Astrocyte of the spinal cord (primary cell): ENCODE measurements around the gene FHIT.
A peak's percentile ranks its signal among the peaks of the same experiment; 100 is the strongest.

Experiments
- DNase-seq: peaks from one replicate; pipeline ENCODE4 v3.0.0; 2011; ENCODE audit warnings: low read depth, low spot score
- H3K4me3 ChIP-seq: 2 replicates; pipeline ENCODE4 v1.5.1; 2011; ENCODE audit warnings: low read depth, mild to moderate bottlenecking, low read length, moderate library complexity
- CTCF ChIP-seq: IDR thresholded peaks from 2 replicates; pipeline ENCODE4 v1.5.1; 2012; ENCODE audit warnings: low read depth, mild to moderate bottlenecking, low read length, inconsistent platforms
- in situ Hi-C: cut with HindIII; loops from 2 replicates; pipeline ENCODE4 v1.10.0; 2017; ENCODE audit warnings: low sequenced_read_pairs

The FHIT gene

DNA sequence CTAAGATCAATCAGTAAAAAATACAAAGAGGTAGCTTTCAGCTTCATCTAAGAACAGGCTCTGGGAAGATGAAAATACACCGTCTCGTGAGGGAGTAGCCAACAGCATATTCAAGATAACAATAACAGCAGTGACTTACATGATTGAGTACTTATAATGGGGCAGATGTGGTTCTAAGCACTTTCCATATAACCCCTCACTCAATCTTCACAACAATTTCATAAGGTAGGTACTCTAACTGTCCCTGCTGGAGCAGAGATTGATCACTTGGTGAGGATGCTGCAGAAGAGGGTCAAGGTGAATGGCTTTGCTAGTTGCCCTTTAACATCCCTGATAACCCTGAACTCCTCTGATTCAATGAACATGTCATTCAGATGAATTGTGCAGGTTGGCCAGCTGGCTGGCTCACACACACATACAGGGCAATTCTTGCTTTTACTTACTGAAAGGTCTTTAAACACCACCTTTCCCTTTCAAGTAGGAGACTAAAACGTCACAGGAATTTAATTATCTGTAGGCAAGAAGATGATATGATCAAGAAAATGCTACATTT lies 1217.3 kb downstream of the FHIT start:
- DNase-seq = no peak
- H3K4me3 ChIP-seq = no peak overlapping the region
- in situ Hi-C loops = no loop called here
- TF ChIP-seq CTCF = no peak

DNA sequence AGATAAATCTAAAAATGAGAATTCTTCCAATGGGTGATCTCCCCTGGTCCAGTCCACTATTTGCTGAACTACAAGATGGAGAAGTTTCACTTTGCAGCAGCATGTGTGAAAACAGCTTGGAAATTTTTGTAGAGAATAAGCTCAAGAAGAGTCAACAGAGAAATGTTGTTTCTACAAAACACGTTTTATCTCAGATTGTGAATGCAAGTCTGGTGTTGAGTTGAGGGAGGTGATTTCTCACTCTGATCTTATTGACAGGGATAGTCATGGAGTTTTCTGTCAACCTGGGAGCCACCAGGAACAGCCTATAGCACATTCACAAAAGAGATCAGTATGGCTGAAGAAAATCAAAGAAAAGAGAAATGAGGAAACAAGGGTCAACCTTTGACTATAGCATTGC lies 1220.3 kb downstream of the FHIT start:
- TF ChIP-seq CTCF = no peak
- no peak for DNase-seq
- no peak overlapping the region for H3K4me3 ChIP-seq
- in situ Hi-C loops = no loop called here

DNA sequence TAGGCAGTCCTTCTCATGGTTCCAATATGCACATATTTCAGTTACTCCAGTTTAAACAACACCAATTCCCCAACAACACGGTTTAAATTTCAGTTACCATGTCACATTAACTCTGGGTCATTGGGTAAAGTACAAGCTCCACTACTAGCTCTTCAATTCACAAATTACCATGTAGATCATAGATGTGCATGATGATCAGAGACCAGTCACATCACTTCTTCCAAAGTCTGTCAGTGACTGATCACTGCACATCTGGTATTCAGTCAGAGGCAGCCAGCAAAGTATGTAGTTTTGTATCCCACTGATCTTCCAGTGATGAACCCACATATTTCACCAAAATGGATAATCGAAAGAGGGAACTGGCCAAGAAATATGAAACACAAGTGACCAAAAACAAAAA lies 1223.0 kb downstream of the FHIT start:
- TF ChIP-seq CTCF = no peak
- in situ Hi-C loops = no loop called here
- no peak for DNase-seq
- H3K4me3 ChIP-seq = no peak overlapping the region

DNA sequence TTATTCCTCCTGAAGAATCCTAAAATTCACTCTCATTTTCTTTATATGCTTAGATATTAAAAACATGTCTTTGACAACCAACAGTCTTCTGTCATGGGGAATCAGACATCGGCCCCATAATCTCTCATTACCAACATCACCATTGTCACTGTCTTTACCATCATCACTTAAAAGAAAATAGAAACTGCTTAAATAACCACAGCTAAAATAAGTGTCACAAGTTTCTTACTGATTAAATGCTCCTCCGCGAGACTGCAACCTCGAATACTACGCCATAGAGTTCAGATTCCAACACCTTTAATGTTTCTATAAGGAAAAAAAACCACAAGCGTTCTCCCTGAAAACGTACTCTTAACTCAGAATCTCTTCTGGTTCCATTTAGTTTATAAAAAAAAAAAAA lies 1223.9 kb downstream of the FHIT start:
- in situ Hi-C loops = no loop called here
- no peak for TF ChIP-seq CTCF
- DNase-seq = no peak
- no peak overlapping the region for H3K4me3 ChIP-seq

DNA sequence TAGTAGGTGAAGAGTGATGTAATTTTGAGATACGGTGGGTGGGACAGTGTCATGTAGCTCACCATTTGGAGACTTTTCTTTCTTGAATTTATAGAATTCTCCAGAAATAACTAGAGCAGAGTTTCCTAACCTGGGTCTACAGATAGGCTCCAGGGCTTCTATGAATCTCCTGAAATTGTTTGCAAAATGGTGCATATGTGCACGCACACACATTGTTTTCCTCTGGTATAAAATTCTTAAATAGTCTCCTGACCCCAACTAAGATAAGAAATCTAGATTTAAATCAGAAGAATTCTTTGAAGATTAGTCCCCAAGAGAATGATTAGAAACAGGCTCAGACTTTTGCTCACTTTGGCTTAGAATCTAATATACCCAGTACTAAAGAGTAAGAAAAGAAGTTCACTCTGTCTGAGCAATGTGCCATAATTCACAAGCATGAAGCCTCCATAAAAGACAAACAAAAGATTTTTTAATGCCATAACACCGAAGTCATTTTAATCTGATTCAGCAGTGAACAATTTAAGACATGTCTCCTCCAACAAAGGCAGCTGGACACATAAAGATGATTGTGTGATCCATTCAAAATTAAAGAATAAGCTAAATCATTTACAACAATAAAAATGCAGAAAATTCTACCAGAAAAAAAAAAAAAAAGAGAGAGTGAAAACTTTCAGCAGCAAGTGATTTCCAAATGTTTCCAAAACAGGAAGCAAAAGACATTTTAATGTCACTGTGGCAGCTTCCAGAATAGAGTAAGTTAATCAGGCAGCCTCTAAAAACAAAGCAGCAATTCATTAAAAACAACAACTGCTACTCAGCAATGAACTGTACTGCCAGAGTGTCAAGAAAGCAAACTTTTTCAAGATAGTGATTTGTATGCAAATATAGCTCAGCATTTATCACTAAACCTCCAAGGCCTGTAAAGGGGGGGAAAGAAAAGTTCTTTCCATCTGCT lies 1225.9 kb downstream of the FHIT start:
- peak; percentile 11 for DNase-seq
- in situ Hi-C loops = no loop called here
- TF ChIP-seq CTCF = no peak

DNA sequence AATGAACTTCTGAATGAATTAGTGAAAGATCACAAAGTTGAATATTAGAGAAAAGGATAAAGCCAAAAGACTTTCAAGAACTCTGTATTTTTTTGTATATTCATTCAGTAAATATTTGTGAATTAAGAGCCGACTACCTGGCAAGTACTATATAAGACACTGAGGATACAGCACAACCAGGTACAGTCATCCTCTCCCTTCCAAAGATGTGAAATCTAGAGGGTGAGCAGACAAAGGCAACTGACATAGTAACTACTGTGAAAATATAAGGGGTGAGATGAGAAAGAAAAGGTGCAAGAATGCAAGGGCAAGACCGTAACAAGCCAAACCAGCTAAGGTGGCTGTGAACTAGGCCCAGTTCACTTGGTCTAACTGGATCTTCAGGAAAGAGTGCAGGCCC lies 1226.9 kb downstream of the FHIT start:
- in situ Hi-C loops = no loop called here
- H3K4me3 ChIP-seq = no peak overlapping the region
- no peak for DNase-seq
- no peak for TF ChIP-seq CTCF

More for the DNA sequence above, 1225.9 kb downstream of the FHIT start:
- H3K4me3 ChIP-seq = no peak overlapping the region
